A673 (cell line): ENCODE data around the gene TFIP11. TPM values are rescaled to one million over a fixed set of nuclear protein-coding genes. Genes with fewer than 3 reads are reported as not detected.

Experiments
- BruUV-seq: library from RNA; stranded (reverse); fragments of 400-500 nt; replicated peaks from 2 replicates; lab custom pipeline; 2021; lab: Mats Ljungman, UMichigan
- CTCF ChIA-PET: fragments of 300-600 bp; sonication (Branson Sonifier 250); formaldehyde crosslinking; loops from one replicate; lab custom pipeline; 2022; ENCODE audit warnings: antibody characterized with exemption; lab: Charles Lee
- POLR2A ChIA-PET: fragments of 300-600 bp; sonication (Branson Sonifier 250); formaldehyde crosslinking; loops from one replicate; lab custom pipeline; 2022; ENCODE audit warnings: antibody characterized with exemption; ENCODE audit not compliant: low non-redundant PET; lab: Charles Lee
- DNase-seq: peaks from one replicate; pipeline ENCODE4 v3.0.0-alpha.2; 2015; ENCODE audit warnings: low spot score
- H3K27ac ChIP-seq: fragments of 200-600 bp; sonication (generic); 2 replicates; pipeline ENCODE4 v1.5.1; 2016; ENCODE audit warnings: mixed run types, low read depth, mild to moderate bottlenecking, mixed read lengths, antibody characterized with exemption, low read length; ENCODE audit not compliant: poor library complexity, severe bottlenecking
- H3K27me3 ChIP-seq: fragments of 200-600 bp; sonication (generic); replicated peaks from 2 replicates; pipeline ENCODE4 v1.6.1; 2017; ENCODE audit warnings: mixed run types, low read depth, mild to moderate bottlenecking, mixed read lengths, antibody characterized with exemption, low read length; ENCODE audit not compliant: insufficient read depth, poor library complexity
- H3K36me3 ChIP-seq: fragments of 200-600 bp; sonication (generic); 2 replicates; pipeline ENCODE4 v1.6.1; 2016; ENCODE audit warnings: mixed run types, mild to moderate bottlenecking, mixed read lengths, antibody characterized with exemption, low read length; ENCODE audit not compliant: insufficient read depth, poor library complexity, severe bottlenecking
- H3K4me1 ChIP-seq: fragments of 200-600 bp; sonication (generic); 2 replicates; pipeline ENCODE4 v1.6.1; 2017; ENCODE audit warnings: mixed run types, mild to moderate bottlenecking, mixed read lengths, antibody characterized with exemption, low read length; ENCODE audit not compliant: insufficient read depth, poor library complexity, severe bottlenecking
- H3K4me3 ChIP-seq: fragments of 200-600 bp; sonication (generic); 2 replicates; pipeline ENCODE4 v1.5.1; 2016; ENCODE audit warnings: low read depth, mixed run types, mild to moderate bottlenecking, mixed read lengths, low read length; ENCODE audit not compliant: poor library complexity, severe bottlenecking
- H3K9me3 ChIP-seq: fragments of 200-600 bp; sonication (generic); 2 replicates; pipeline ENCODE4 v1.6.1; 2016; ENCODE audit warnings: mixed run types, low read depth, mild to moderate bottlenecking, mixed read lengths, antibody characterized with exemption, low read length; ENCODE audit not compliant: poor library complexity, severe bottlenecking
- EZH2 ChIP-seq: fragments of 200-600 bp; sonication (generic); IDR thresholded peaks from 2 replicates; pipeline ENCODE4 v1.6.1; 2017; ENCODE audit warnings: borderline replicate concordance, low read depth, mild to moderate bottlenecking, mixed read lengths, antibody characterized with exemption, low read length; ENCODE audit not compliant: poor library complexity, severe bottlenecking
- intact Hi-C: fragments of 100-400 bp; cut with micrococcal nuclease; formaldehyde crosslinking; loops from one replicate; pipeline ENCODE4 v1.10.0; 2022; ENCODE audit not compliant: unreplicated experiment
- total RNA-seq: library from RNA; stranded (reverse); gene quantifications from 2 replicates; pipeline ENCODE4 v1.2.3, GENCODE V29; 2021
- TF ChIP-seq, protein P1 (sequence below): fragments of 300-800, 200-600 bp; sonication (generic); conservative IDR thresholded peaks from 2 replicates; pipeline ENCODE4 v1.5.1; 2017; ENCODE audit warnings: low read depth, mild to moderate bottlenecking, antibody characterized with exemption, low read length, moderate library complexity, mixed read lengths

The TFIP11 gene
- total RNA-seq, 1 experiment from 2014 or later, result 46.4 TPM

DNA sequence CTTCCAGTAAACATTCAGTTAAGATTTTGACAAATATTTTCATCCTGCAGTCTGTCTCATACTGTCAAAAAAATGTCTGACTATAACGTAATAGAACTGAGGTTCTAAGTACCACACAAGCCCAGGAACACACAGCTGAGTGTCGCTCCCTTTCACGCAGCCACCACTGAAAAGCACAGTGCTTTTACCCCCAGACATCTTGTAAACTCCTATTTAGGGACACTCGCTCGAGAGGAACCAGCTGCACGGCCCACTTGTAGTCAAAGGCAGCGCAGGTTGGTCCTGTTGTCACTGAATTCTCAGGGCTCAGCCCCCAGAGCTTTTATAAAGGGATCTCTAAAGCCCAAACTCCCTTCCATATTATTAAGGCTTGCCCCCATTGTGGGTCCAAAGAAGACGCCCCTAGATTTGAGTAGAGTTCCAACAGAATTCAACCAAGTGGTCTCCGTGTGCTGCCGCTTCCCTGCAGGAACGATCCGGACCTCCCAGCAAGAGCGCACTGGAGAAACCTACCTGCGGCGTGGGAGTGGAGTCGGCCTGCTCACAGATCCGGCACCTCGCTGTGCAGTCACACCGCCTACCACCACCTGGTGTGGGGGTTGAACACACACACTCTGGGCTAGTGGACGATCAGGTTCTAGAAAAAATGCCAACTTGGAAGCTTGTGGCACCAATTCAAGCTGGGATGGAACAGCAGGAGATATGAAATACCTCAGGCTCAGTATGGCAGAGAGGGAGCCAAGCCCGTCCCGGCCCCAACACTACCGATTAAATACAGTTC, 59.8 kb downstream of the TFIP11 start:
- Histone ChIP-seq H3K4me3 (no peak overlapping the region), H3K36me3 (peaks cover 31% of the 10 kb centered on the region), H3K9me3 (no peaks in the 10 kb centered on the region), H3K27ac (no peak overlapping the region), H3K4me1 (peaks cover 11% of the 10 kb centered on the region), H3K27me3 (no peaks in the 10 kb centered on the region)
- CTCF ChIA-PET, result no interaction called here
- TF ChIP-seq, protein P1, sequence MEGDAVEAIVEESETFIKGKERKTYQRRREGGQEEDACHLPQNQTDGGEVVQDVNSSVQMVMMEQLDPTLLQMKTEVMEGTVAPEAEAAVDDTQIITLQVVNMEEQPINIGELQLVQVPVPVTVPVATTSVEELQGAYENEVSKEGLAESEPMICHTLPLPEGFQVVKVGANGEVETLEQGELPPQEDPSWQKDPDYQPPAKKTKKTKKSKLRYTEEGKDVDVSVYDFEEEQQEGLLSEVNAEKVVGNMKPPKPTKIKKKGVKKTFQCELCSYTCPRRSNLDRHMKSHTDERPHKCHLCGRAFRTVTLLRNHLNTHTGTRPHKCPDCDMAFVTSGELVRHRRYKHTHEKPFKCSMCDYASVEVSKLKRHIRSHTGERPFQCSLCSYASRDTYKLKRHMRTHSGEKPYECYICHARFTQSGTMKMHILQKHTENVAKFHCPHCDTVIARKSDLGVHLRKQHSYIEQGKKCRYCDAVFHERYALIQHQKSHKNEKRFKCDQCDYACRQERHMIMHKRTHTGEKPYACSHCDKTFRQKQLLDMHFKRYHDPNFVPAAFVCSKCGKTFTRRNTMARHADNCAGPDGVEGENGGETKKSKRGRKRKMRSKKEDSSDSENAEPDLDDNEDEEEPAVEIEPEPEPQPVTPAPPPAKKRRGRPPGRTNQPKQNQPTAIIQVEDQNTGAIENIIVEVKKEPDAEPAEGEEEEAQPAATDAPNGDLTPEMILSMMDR, result no peak
- TF ChIP-seq EZH2, result no peak
- POLR2A ChIA-PET, result no interaction called here
- no peak for DNase-seq
- intact Hi-C loops, result no loop called here
- BruUV-seq, result TSS peak; percentile 19

DNA sequence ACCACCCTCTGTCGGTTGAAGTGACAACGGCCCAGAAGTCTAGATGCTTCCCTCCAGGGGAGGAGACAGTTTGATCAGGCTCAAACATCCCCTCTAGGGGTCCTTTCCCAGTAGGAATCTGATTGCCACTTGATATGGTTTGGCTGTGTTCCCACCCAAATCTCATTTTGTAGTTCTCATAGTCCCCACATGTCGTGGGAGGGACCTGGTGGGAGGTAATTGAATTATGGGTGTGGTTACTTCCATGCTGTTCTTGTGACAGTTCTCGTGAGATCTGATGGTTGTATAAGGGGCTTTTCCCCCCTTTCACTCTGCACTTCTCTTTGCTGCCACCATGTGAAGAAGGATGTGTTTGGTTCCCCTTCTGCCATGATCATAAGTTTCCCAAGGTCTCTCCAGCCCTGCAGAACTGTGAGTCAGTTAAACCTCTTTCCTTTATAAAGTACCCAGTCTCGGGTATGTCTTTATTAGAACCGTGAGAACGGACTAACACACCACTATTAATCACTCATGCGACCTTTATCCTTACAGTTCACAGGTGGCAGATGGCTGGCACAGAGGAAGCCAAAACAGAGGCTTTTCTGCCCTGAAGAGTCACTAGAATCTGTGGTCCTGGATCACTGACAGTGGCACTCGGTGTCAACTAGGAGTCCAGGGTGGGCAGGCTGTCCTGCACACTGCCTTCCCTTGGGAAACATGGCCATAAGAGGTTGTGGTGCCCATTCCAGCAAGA, 61.7 kb downstream of the TFIP11 start:
- TF ChIP-seq, protein P1, result no peak
- no peak for TF ChIP-seq EZH2
- POLR2A ChIA-PET, result no interaction called here
- no peaks in the 10 kb centered on the region for H3K27me3 ChIP-seq
- BruUV-seq, result no TSS peak
- H3K4me3 ChIP-seq, result no peak overlapping the region
- intact Hi-C loops, result no loop called here
- H3K9me3 ChIP-seq, result no peaks in the 10 kb centered on the region
- CTCF ChIA-PET, result no interaction called here
- no peak overlapping the region for H3K27ac ChIP-seq
- peaks cover 11% of the 10 kb centered on the region for H3K4me1 ChIP-seq
- DNase-seq, result peak; percentile 38
- peaks cover 24% of the 10 kb centered on the region for H3K36me3 ChIP-seq

DNA sequence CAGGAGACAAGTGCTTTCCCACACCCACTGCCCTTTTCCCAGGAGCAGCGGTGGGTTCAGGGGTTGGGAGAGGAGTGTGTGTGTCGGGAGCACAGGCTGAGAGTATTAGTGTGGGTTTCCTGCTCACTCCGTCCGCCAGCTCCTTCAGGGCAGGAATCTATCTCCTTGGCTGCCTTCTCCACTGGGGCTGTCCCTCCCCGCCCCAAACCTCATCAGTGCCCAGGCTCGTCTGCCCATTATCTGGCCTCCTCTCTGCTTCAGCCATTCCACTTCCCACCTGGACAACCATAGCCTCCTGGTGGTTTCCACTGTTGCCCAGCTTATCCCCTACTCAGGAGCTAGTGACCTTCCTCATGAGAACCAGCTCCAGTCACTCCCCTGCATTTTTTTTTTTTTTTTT, 63.3 kb downstream of the TFIP11 start:
- TF ChIP-seq EZH2, result no peak
- TF ChIP-seq, protein P1, result no peak
- Histone ChIP-seq H3K27ac (no peak overlapping the region), H3K4me3 (no peak overlapping the region), H3K36me3 (peaks cover 24% of the 10 kb centered on the region), H3K4me1 (peaks cover 11% of the 10 kb centered on the region), H3K9me3 (no peaks in the 10 kb centered on the region), H3K27me3 (no peaks in the 10 kb centered on the region)
- intact Hi-C loops, result no loop called here
- no TSS peak for BruUV-seq
- ChIA-PET POLR2A (no interaction called here), CTCF (no interaction called here)
- no peak for DNase-seq
